Activated naive CD4-positive, alpha-beta T cell treated with anti-CD3 and anti-CD28 coated beads for 36 hours (primary cell): ENCODE measurements around the gene GNG7. TPM values are rescaled to one million over a fixed set of nuclear protein-coding genes. Genes with fewer than 3 reads are reported as not detected.

ENCODE experiments used
- CTCF ChIA-PET: fragments of 350-600 bp; sonication (Branson Sonifier 250); formaldehyde crosslinking; loops from one replicate; lab custom pipeline; 2021; ENCODE audit warnings: antibody characterized with exemption; lab: Charles Lee
- DNase-seq: peaks from one replicate; pipeline ENCODE4 v3.0.0-alpha.2; 2020
- H3K27ac Mint-ChIP-seq: one replicate; pipeline ENCODE4 v1.8.0; 2021; ENCODE audit warnings: mild to moderate bottlenecking, mixed read lengths
- H3K27me3 Mint-ChIP-seq: one replicate; pipeline ENCODE4 v1.8.0; 2021; ENCODE audit warnings: low read depth, mixed read lengths
- H3K36me3 Mint-ChIP-seq: one replicate; pipeline ENCODE4 v1.8.0; 2021; ENCODE audit warnings: low read depth, mixed read lengths
- H3K4me1 Mint-ChIP-seq: one replicate; pipeline ENCODE4 v1.8.0; 2021; ENCODE audit warnings: low read depth, mixed read lengths
- H3K4me3 Mint-ChIP-seq: one replicate; pipeline ENCODE4 v1.8.0; 2021; ENCODE audit warnings: mild to moderate bottlenecking, moderate library complexity, mixed read lengths
- H3K9me3 Mint-ChIP-seq: one replicate; pipeline ENCODE4 v1.8.0; 2021; ENCODE audit warnings: mixed read lengths
- intact Hi-C: fragments of 100-400 bp; cut with micrococcal nuclease; formaldehyde crosslinking; loops from one replicate; pipeline ENCODE4 v1.15.1; 2023
- total RNA-seq, 2 experiments: library from RNA; stranded (reverse); gene quantifications; one replicate each; pipeline ENCODE4 v1.2.3, GENCODE V29; 2021

Gene GNG7
- 1 to 10 TPM in 1 of 2 experiments, under 1 TPM in 1; 0.74 to 1.1 TPM for total RNA-seq

- intact Hi-C loops = no loop called here
- H3K27ac Mint-ChIP-seq = no peak within 1 kb of the TSS
- no peaks in the 10 kb centered on the region for H3K36me3 Mint-ChIP-seq
- H3K4me3 Mint-ChIP-seq = peak within 1 kb of the TSS; percentile 57
- H3K27me3 Mint-ChIP-seq = no peaks in the 10 kb centered on the region
- H3K9me3 Mint-ChIP-seq = no peaks in the 10 kb centered on the region
- CTCF ChIA-PET = interaction anchor here (1.4 kb wide), 1 partner anchor 41 kb away, joined by 5 read pairs; no protein-coding TSS in a partner anchor
- peaks cover 25% of the 10 kb centered on the region for H3K4me1 Mint-ChIP-seq
- DNase-seq = peak; percentile 96
Measured at GRCh38 chr19:2702170-2703076, at the start of gene GNG7. Gene GNG7 (minus strand): TSS chr19:2702694. CDS start chr19:2520688, 182,006 bp downstream.

- Mint-ChIP-seq H3K36me3 (peaks cover 3% of the 10 kb centered on the region), H3K9me3 (no peaks in the 10 kb centered on the region), H3K4me3 (no peak overlapping the region), H3K27ac (no peak overlapping the region), H3K27me3 (no peaks in the 10 kb centered on the region), H3K4me1 (no peaks in the 10 kb centered on the region)
- CTCF ChIA-PET = interaction anchor here (0.6 to 8.3 kb wide), 2 partner anchors 103 to 213 kb away, joined by 3 to 69 read pairs; no protein-coding TSS in a partner anchor
- intact Hi-C loops = no loop called here
- DNase-seq = no peak
Measured at GRCh38 chr19:2751438-2751830, 48.9 kb upstream of the GNG7 start.

GRCh38 chr19:2750808-2751437 lies 48.4 kb upstream of the GNG7 start:
- H3K4me3 Mint-ChIP-seq = no peak overlapping the region
- DNase-seq = no peak
- H3K27me3 Mint-ChIP-seq = no peaks in the 10 kb centered on the region
- H3K9me3 Mint-ChIP-seq = no peaks in the 10 kb centered on the region
- intact Hi-C loops = no loop called here
- no peak overlapping the region for H3K27ac Mint-ChIP-seq
- CTCF ChIA-PET = interaction anchor here (0.6 to 8.3 kb wide), 3 partner anchors 89 to 212 kb away, joined by 3 to 69 read pairs (median 7); no protein-coding TSS in a partner anchor
- H3K36me3 Mint-ChIP-seq = peaks cover 2% of the 10 kb centered on the region
- H3K4me1 Mint-ChIP-seq = no peaks in the 10 kb centered on the region

GRCh38 chr19:2747349-2747748 lies 44.9 kb upstream of the GNG7 start:
- CTCF ChIA-PET = interaction anchor here (8.3 kb wide), 1 partner anchor 99 kb away, joined by 69 read pairs; no protein-coding TSS in a partner anchor
- Mint-ChIP-seq H3K27me3 (no peaks in the 10 kb centered on the region), H3K36me3 (no peaks in the 10 kb centered on the region), H3K4me1 (no peaks in the 10 kb centered on the region), H3K27ac (no peak overlapping the region), H3K9me3 (no peaks in the 10 kb centered on the region), H3K4me3 (no peak overlapping the region)
- no peak for DNase-seq
- intact Hi-C loops = no loop called here

- no peaks in the 10 kb centered on the region for H3K9me3 Mint-ChIP-seq
- H3K27me3 Mint-ChIP-seq = peaks cover 4% of the 10 kb centered on the region
- intact Hi-C loops = no loop called here
- H3K36me3 Mint-ChIP-seq = no peaks in the 10 kb centered on the region
- H3K4me3 Mint-ChIP-seq = no peak overlapping the region
- CTCF ChIA-PET = no interaction called here
- no peak for DNase-seq
- H3K4me1 Mint-ChIP-seq = peaks cover 6% of the 10 kb centered on the region
- H3K27ac Mint-ChIP-seq = no peak overlapping the region
Measured at GRCh38 chr19:2744113-2744512, 41.6 kb upstream of the GNG7 start.

- H3K4me1 Mint-ChIP-seq = peaks cover 13% of the 10 kb centered on the region
- intact Hi-C loops = no loop called here
- peaks cover 4% of the 10 kb centered on the region for H3K36me3 Mint-ChIP-seq
- no peak overlapping the region for H3K27ac Mint-ChIP-seq
- H3K27me3 Mint-ChIP-seq = peaks cover 4% of the 10 kb centered on the region
- H3K9me3 Mint-ChIP-seq = no peaks in the 10 kb centered on the region
- no peak for DNase-seq
- CTCF ChIA-PET = interaction anchor here (1.0 kb wide), 1 partner anchor 95 kb away, joined by 3 read pairs; no protein-coding TSS in a partner anchor
- H3K4me3 Mint-ChIP-seq = no peak overlapping the region
Measured at GRCh38 chr19:2743099-2743498, 40.6 kb upstream of the GNG7 start.

- intact Hi-C loops = loop anchor here (1.0 to 2.0 kb wide), 2 partner anchors 35 to 45 kb away; partner anchors contain the start of gene THOP1
- H3K9me3 Mint-ChIP-seq = no peaks in the 10 kb centered on the region
- H3K27ac Mint-ChIP-seq = no peak overlapping the region
- no peak for DNase-seq
- CTCF ChIA-PET = interaction anchor here (0.7 kb wide), 1 partner anchor 412 kb away, joined by 3 read pairs; no protein-coding TSS in a partner anchor
- peaks cover 17% of the 10 kb centered on the region for H3K36me3 Mint-ChIP-seq
- peaks cover 4% of the 10 kb centered on the region for H3K27me3 Mint-ChIP-seq
- peak overlapping the region; percentile 89 for H3K4me3 Mint-ChIP-seq
- H3K4me1 Mint-ChIP-seq = peaks cover 19% of the 10 kb centered on the region
Measured at GRCh38 chr19:2740314-2740656, 37.8 kb upstream of the GNG7 start.

- H3K4me1 Mint-ChIP-seq = peaks cover 19% of the 10 kb centered on the region
- H3K27ac Mint-ChIP-seq = peak within 1 kb of the TSS; percentile 21
- H3K27me3 Mint-ChIP-seq = peaks cover 4% of the 10 kb centered on the region
- peak within 1 kb of the TSS; percentile 89 for H3K4me3 Mint-ChIP-seq
- no peaks in the 10 kb centered on the region for H3K9me3 Mint-ChIP-seq
- H3K36me3 Mint-ChIP-seq = peaks cover 17% of the 10 kb centered on the region
- intact Hi-C loops = loop anchor here (1.0 to 2.0 kb wide), 2 partner anchors 35 to 46 kb away; partner anchors contain the start of gene THOP1
- CTCF ChIA-PET = interaction anchor here (0.6 to 1.2 kb wide), 5 partner anchors 10 to 413 kb away, joined by 3 to 7 read pairs (median 3); no protein-coding TSS in a partner anchor
- DNase-seq = peak; percentile 100
Measured at GRCh38 chr19:2739602-2740313, 37.3 kb upstream of the GNG7 start, which contains the start of gene SLC39A3. Gene SLC39A3 (minus strand): TSS chr19:2740017. CDS start chr19:2737257, 2,760 bp downstream.

GRCh38 chr19:2736550-2737190 lies 34.2 kb upstream of the GNG7 start:
- Mint-ChIP-seq H3K27me3 (peaks cover 4% of the 10 kb centered on the region), H3K4me3 (no peak overlapping the region), H3K4me1 (peaks cover 19% of the 10 kb centered on the region), H3K36me3 (peaks cover 20% of the 10 kb centered on the region), H3K27ac (no peak overlapping the region), H3K9me3 (no peaks in the 10 kb centered on the region)
- intact Hi-C loops = no loop called here
- DNase-seq = no peak
- CTCF ChIA-PET = interaction anchor here (1.2 kb wide), 1 partner anchor 88 kb away, joined by 3 read pairs; no protein-coding TSS in a partner anchor

- Mint-ChIP-seq H3K4me1 (peaks cover 19% of the 10 kb centered on the region), H3K36me3 (peaks cover 20% of the 10 kb centered on the region), H3K27me3 (peaks cover 4% of the 10 kb centered on the region), H3K9me3 (no peaks in the 10 kb centered on the region), H3K27ac (no peak overlapping the region), H3K4me3 (no peak overlapping the region)
- intact Hi-C loops = no loop called here
- CTCF ChIA-PET = interaction anchor here (1.2 kb wide), 1 partner anchor 87 kb away, joined by 3 read pairs; no protein-coding TSS in a partner anchor
- no peak for DNase-seq
Measured at GRCh38 chr19:2735374-2735773, 32.9 kb upstream of the GNG7 start.

GRCh38 chr19:2734589-2735288 lies 32.2 kb upstream of the GNG7 start:
- CTCF ChIA-PET = no interaction called here

More at GRCh38 chr19:2734589-2735288, 32.2 kb upstream of the GNG7 start:
- Mint-ChIP-seq H3K4me3 (no peak overlapping the region), H3K4me1 (peaks cover 17% of the 10 kb centered on the region), H3K9me3 (no peaks in the 10 kb centered on the region), H3K27me3 (no peaks in the 10 kb centered on the region), H3K27ac (no peak overlapping the region), H3K36me3 (peaks cover 20% of the 10 kb centered on the region)
- intact Hi-C loops = no loop called here
- no peak for DNase-seq
